ENCODE data around the gene IFRD1. TPM values are rescaled to one million over a fixed set of nuclear protein-coding genes. Genes with fewer than 3 reads are reported as not detected.
"Not testable (repeated sequence)": the region's sequence is repeated elsewhere in the genome, so short reads cannot be mapped to it uniquely, and the experiment has no call there.

IFRD1 gene
- total RNA-seq, 2 experiments from 2014 or later, result 40.3 to 48.9 TPM

DNA sequence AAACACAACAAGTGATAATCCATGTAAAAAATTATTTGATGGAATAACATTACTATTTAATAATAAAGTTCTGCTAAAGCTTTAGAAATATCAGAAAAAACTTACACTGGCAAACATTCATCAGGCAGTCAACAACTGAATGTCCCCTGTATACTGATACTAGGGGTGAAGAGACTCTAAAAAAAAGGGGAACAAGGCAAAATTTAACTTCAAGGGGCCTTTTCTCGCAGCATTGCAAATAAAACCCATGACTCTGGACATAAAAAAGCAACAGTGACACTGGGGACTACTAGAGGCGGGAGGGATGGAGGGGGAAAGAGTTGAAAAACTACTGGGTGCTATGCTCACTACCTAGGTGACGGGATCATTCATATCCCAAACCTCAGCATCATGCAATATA is 5.8 kb upstream of the IFRD1 start:
- no peak for DNase-seq
- ChIA-PET CTCF (no interaction called here), POLR2A (no interaction called here)
- Mint-ChIP-seq H3K4me3 (no peak overlapping the region), H3K27ac (no peak overlapping the region), H3K4me1 (peaks cover 21% of the 10 kb centered on the region), H3K27me3 (no peaks in the 10 kb centered on the region), H3K36me3 (ENCODE audit: low read depth) (no peaks in the 10 kb centered on the region), H3K9me3 (ENCODE audit: low read depth) (no peaks in the 10 kb centered on the region)
- intact Hi-C loops (cut with DNase I, micrococcal nuclease), result loop anchor here in 1 of 2 experiments (2.0 kb wide), 1 partner anchor 46 kb away; no protein-coding TSS in a partner anchor
- no peak for ATAC-seq

DNA sequence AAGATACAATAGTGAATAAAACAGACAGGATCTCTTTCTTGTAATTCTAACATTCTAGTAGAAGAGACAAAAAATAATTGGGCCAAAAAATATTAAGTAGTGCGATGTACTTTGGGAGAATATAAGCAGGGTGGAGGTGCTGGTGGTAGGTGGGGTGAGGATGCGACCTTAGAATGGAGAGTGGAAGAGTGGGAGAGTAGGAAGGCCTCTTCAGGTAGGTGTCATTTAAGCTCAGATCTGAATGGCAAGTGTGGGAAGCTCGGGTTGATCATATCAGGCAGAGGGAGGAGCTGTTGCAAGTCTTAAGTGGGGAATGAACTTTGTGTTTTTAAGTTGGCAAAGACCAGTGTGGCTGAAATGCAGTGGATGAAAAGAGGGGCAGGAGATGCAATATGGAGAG is 3.8 kb upstream of the IFRD1 start:
- intact Hi-C loops (cut with DNase I, micrococcal nuclease), result loop anchor here in 1 of 2 experiments (5.0 kb wide), 1 partner anchor 1419 kb away; no protein-coding TSS in a partner anchor
- DNase-seq (no peak), ATAC-seq (no peak)
- POLR2A ChIA-PET, result no interaction called here
- peaks cover 2% of the 10 kb centered on the region for H3K36me3 Mint-ChIP-seq (ENCODE audit: low read depth)
- H3K27me3 Mint-ChIP-seq, result no peaks in the 10 kb centered on the region
- H3K4me1 Mint-ChIP-seq, result peaks cover 22% of the 10 kb centered on the region
- CTCF ChIA-PET, result interaction anchor here (0.6 kb wide), 2 partner anchors 39 to 240 kb away, joined by 3 to 4 read pairs; partner anchors contain the start of gene ZNF277
- H3K4me3 Mint-ChIP-seq, result no peak overlapping the region
- H3K9me3 Mint-ChIP-seq (ENCODE audit: low read depth), result no peaks in the 10 kb centered on the region
- H3K27ac Mint-ChIP-seq, result no peak overlapping the region

DNA sequence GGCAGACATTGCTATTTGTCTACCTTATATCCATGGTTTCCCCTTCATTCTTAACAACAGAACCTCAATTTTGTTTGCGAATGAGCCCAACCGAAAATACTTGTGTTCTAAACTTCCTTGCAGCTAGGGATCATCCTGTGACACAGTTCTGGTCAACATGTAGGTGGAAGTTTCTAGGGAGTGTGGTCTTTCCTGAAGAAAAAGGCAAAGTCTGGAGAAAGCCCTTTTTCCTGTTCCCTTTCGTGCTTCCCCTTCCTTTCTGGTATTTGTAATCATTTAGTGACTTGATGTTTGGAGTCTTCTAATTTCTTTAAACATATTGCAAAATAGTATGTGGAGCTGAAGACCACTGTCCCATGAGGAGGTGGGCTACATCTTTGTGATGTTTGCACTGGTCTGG is 2.9 kb upstream of the IFRD1 start:
- H3K4me1 Mint-ChIP-seq, result peaks cover 27% of the 10 kb centered on the region
- no peak overlapping the region for H3K27ac Mint-ChIP-seq
- no peak for ATAC-seq
- ChIA-PET CTCF (interaction anchor here (1.0 kb wide), 1 partner anchor 15 kb away, joined by 3 read pairs; no protein-coding TSS in a partner anchor), POLR2A (no interaction called here)
- H3K9me3 Mint-ChIP-seq (ENCODE audit: low read depth), result no peaks in the 10 kb centered on the region
- H3K36me3 Mint-ChIP-seq (ENCODE audit: low read depth), result peaks cover 6% of the 10 kb centered on the region
- no peaks in the 10 kb centered on the region for H3K27me3 Mint-ChIP-seq
- H3K4me3 Mint-ChIP-seq, result no peak overlapping the region
- intact Hi-C loops (cut with DNase I, micrococcal nuclease), result loop anchor here in 1 of 2 experiments (5.0 kb wide), 1 partner anchor 1420 kb away; no protein-coding TSS in a partner anchor
- DNase-seq, result no peak

DNA sequence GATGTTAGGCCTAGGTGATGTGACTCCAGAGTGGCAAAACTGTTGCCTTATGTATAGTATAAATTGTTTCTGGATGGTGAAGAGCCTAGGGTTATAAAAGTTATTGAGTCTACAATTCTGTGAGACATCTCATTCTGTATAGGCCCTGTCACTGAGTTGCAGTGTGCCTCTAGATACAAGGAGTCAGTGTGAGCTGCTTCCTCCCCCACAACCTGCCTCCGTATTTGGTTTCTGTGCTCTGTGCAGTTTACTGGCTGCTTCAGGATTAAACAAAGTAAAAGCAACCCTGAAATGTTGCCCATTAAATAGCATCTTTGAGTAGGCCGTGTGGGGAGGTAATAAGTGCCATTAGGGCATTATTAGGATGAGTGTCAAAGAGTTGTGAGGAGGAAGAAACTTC is 1.9 kb upstream of the IFRD1 start:
- POLR2A ChIA-PET, result no interaction called here
- H3K27me3 Mint-ChIP-seq, result no peaks in the 10 kb centered on the region
- ATAC-seq (no peak), DNase-seq (no peak)
- intact Hi-C loops (cut with DNase I, micrococcal nuclease), result loop anchor here (2.0 to 5.0 kb wide), 2 partner anchors 674 to 1421 kb away; no protein-coding TSS in a partner anchor
- H3K9me3 Mint-ChIP-seq (ENCODE audit: low read depth), result no peaks in the 10 kb centered on the region
- peaks cover 7% of the 10 kb centered on the region for H3K36me3 Mint-ChIP-seq (ENCODE audit: low read depth)
- peak overlapping the region; percentile 97 for H3K4me3 Mint-ChIP-seq
- peak overlapping the region; percentile 98 for H3K27ac Mint-ChIP-seq
- H3K4me1 Mint-ChIP-seq, result peaks cover 34% of the 10 kb centered on the region
- CTCF ChIA-PET, result interaction anchor here (1.0 kb wide), 1 partner anchor 14 kb away, joined by 3 read pairs; no protein-coding TSS in a partner anchor

DNA sequence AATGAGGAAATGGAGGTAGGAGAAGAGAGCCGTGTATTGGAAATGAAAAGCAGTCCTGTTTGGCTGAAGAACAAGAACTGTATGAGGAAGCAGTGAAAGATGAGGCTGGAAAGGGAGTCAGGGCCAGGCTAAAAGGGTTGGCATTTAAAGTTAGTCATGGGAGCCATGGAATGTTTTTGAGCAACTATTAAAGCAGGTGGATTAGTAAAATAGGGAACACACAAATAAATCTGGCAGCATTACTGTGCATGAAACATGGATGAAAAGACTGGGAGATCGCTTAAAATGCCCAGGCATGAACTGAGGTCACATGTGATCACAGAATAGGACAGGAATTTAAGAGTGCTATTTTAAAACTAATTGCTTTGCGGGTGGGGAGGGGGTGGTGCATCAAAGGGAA is 1.4 kb upstream of the IFRD1 start:
- ChIA-PET CTCF (no interaction called here), POLR2A (interaction anchor here (2.6 to 3.1 kb wide), 2 partner anchors 10 to 244 kb away, joined by 23 to 28 read pairs; partner anchors contain the start of genes DOCK4 and ZNF277)
- ATAC-seq (no peak), DNase-seq (no peak)
- no peaks in the 10 kb centered on the region for H3K27me3 Mint-ChIP-seq
- H3K4me1 Mint-ChIP-seq, result peaks cover 35% of the 10 kb centered on the region
- H3K27ac Mint-ChIP-seq, result peak overlapping the region; percentile 98
- intact Hi-C loops (cut with DNase I, micrococcal nuclease), result loop anchor here (2.0 to 5.0 kb wide), 2 partner anchors 674 to 1422 kb away; no protein-coding TSS in a partner anchor
- no peaks in the 10 kb centered on the region for H3K9me3 Mint-ChIP-seq (ENCODE audit: low read depth)
- peaks cover 8% of the 10 kb centered on the region for H3K36me3 Mint-ChIP-seq (ENCODE audit: low read depth)
- peak overlapping the region; percentile 97 for H3K4me3 Mint-ChIP-seq

DNA sequence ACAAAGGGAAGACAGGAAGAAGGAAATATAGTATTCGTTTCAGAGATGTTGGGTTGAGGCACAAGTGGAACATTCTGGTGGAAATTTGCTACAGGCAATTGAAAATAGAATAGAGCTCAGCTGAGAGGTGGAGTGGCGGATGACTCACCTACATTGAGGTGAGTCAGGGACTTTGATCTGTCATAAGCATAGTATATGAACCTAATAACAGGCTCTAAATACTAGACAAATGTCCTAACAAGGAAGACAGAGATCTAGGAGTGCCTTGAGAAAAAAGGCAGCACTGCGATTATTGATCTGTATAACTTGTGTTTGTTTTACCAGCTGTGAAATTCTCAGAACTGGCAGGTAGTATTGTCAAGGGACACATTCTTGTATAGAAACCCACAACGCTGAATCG is 907 bp upstream of the IFRD1 start:
- DNase-seq (peak; percentile 73), ATAC-seq (peak; percentile 42)
- no peaks in the 10 kb centered on the region for H3K9me3 Mint-ChIP-seq (ENCODE audit: low read depth)
- H3K27ac Mint-ChIP-seq, result peak overlapping the region; percentile 98
- ChIA-PET CTCF (interaction anchor here (0.5 kb wide), 1 partner anchor 55 kb away, joined by 3 read pairs; no protein-coding TSS in a partner anchor), POLR2A (interaction anchor here (1.0 to 3.1 kb wide), 4 partner anchors 10 to 245 kb away, joined by 3 to 28 read pairs (median 14); partner anchors contain the start of genes DOCK4 and ZNF277)
- peaks cover 36% of the 10 kb centered on the region for H3K4me1 Mint-ChIP-seq
- peak overlapping the region; percentile 97 for H3K4me3 Mint-ChIP-seq
- peaks cover 8% of the 10 kb centered on the region for H3K36me3 Mint-ChIP-seq (ENCODE audit: low read depth)
- H3K27me3 Mint-ChIP-seq, result no peaks in the 10 kb centered on the region
- intact Hi-C loops (cut with DNase I, micrococcal nuclease), result loop anchor here (2.0 to 5.0 kb wide), 2 partner anchors 673 to 1422 kb away; no protein-coding TSS in a partner anchor

DNA sequence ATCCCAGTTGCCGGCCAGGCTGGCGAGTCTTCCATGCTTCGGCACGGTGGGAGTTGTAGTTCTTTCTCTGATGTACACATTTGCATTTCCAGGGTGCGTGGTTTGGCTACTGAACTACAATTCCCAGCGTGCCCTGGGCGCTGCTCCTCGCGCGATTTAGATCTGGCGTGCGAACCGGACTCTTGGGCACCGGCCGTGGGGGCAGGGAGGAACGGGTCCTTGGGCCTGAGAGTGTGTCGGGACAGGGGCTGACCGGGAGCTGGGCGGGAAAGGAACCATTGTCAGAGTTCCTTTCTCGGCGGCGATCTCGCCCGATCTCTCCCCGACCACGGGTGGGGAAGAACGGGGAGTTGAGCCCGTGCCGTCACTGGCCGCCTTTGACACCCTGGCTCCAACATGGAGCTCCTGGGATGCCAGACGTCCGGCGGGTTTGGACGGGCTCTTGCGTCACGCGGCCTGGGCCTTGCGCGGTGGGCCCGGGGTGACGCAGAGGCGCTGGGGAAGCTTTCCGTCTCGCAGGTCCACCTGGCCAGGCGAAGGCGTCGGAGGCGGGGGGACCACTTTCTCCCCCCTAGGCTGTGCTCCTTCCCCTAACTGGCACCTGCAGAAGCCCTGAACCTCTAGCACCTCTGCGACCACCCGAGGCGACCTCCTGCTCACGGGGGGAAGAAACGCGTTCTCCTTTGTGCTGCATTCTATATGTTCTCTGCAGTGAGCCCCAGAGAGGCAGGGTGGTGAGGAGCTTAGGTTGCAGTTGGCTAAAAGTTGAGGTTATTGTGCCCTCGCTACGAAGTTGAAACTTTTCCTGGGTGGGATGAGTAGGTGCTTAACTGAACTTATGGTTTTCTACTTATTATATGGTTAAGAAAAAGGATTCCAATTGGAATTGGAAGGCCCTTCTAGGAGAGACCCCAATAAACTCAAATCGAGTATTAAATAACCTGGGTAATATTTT is 824 bp downstream of the IFRD1 start:
- Mint-ChIP-seq H3K4me3 (peak overlapping the region; percentile 97), H3K9me3 (ENCODE audit: low read depth) (no peaks in the 10 kb centered on the region), H3K27ac (peak overlapping the region; percentile 98), H3K36me3 (ENCODE audit: low read depth) (peaks cover 13% of the 10 kb centered on the region), H3K27me3 (no peaks in the 10 kb centered on the region), H3K4me1 (peaks cover 38% of the 10 kb centered on the region)
- CTCF ChIA-PET, result interaction anchor here (0.6 to 3.7 kb wide), 8 partner anchors 8 to 695 kb away, joined by 3 to 18 read pairs (median 3); no protein-coding TSS in a partner anchor
- ATAC-seq (peak; percentile 77), DNase-seq (peak; percentile 92)
- POLR2A ChIA-PET, result interaction anchor here (0.8 to 3.1 kb wide), 6 partner anchors 8 to 889 kb away, joined by 3 to 28 read pairs (median 8); partner anchors contain the start of genes DOCK4, IMMP2L and ZNF277
- intact Hi-C loops (cut with DNase I, micrococcal nuclease), result loop anchor here (1.0 to 5.0 kb wide), 10 partner anchors 58 to 1438 kb away; partner anchors contain the start of genes DOCK4 (in 2 of the 2), TMEM168 (in 2 of the 2), ZNF277 (in 2 of the 2) and IMMP2L (in 1 of the 2)

DNA sequence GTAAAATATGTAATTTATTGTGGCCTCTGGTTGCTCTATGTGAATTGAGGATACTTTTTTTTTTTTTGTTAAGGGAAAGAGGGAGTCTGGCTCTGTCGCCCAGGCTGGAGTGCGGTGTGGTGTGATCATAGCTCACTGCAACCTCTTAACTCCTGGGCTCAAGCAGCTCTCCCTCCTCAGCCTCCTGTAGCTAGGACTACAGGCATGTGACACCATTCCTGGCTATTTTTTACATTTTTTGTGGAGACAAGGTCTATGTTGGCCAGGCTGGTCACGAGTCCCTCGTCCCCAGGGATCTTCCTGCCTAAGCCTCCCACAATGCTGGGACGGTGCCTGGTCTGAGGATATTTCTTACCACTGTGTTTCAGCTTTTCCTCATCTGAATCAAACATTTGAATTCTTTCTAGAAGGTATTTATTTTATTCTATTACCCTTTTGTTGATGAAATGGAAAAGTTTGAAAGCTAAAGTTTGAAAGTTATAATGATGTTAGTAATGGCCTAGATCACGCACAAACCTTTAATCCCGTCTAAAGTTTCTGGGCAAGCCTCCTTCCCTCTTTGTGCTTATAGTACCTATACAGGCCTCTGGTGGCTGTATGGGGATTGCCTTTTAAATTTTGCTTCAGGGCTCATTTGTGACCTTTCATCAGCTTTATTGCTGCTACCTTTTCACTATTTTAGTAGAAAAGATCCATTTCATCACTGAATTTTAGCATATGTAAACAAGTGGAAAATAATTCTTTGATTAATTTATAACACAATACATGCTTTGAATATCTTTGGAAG is 2.0 kb downstream of the IFRD1 start:
- ChIA-PET CTCF (interaction anchor here (0.6 to 3.7 kb wide), 10 partner anchors 8 to 447 kb away, joined by 3 to 18 read pairs (median 3); no protein-coding TSS in a partner anchor), POLR2A (no interaction called here)
- Mint-ChIP-seq H3K4me3 (peak overlapping the region; percentile 97), H3K27me3 (no peaks in the 10 kb centered on the region), H3K9me3 (ENCODE audit: low read depth) (no peaks in the 10 kb centered on the region), H3K27ac (peak overlapping the region; percentile 83), H3K36me3 (ENCODE audit: low read depth) (peaks cover 19% of the 10 kb centered on the region), H3K4me1 (peaks cover 31% of the 10 kb centered on the region)
- ATAC-seq (no peak), DNase-seq (no peak)
- intact Hi-C loops (cut with DNase I, micrococcal nuclease), result loop anchor here in 1 of 2 experiments (5.0 kb wide), 1 partner anchor 1360 kb away; the partner anchor contains the start of gene LRRN3

DNA sequence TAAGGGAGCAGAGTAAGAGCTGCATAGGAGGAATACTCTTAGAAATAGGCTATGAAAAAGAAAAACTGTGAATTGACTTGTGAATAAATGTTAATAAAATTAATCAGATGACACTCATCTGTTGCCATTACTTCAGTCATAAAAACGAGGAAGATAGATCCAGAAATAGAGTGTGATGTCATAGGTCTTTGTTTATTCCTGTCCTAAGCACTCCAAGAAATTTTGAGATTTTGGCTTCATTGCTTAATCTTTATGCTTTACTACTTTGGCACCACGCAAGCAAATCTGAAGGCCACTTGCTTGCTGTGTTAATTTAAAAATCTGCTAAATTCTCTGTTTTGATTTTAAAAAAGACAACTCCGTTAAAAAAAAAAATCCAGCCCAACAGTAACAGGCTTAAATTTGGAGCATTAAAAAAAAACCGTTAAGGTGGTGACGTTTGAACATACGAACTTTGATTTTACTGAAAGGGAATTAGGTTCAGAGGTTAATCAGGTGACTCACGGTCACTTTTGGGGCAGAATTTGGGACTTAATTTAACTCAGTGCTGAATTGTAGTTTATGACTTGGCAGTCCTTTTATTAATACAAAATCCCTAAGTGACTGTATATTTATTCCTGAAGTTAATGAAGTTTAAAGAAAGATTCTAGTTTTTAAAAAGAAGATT is 3.4 kb downstream of the IFRD1 start:
- Mint-ChIP-seq H3K36me3 (ENCODE audit: low read depth) (peaks cover 26% of the 10 kb centered on the region), H3K4me1 (peaks cover 26% of the 10 kb centered on the region)
- CTCF ChIA-PET, result interaction anchor here (1.3 to 3.7 kb wide), 2 partner anchors 12 to 446 kb away, joined by 5 to 18 read pairs; no protein-coding TSS in a partner anchor

DNA sequence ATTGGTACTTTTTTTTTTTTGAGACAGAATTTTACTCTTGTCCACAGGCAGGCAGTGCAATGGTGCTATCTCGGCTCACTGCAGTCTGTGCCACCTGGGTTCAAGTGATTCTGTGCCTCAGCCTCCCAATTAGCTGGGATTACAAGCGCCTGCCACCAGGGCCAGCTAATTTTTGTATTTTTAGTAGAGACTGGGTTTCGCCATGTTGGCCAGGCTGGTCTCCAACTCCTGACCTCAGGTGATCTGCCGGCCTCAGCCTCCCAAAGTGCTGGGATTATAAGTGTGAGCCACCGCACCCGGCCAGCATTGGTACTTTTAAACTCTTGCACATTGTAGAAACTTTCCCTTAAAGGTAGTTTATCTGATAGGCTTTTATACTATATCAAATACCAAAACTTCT is 3.9 kb downstream of the IFRD1 start:
- CTCF ChIA-PET; H3K27ac Mint-ChIP-seq; DNase-seq; H3K27me3 Mint-ChIP-seq; ATAC-seq; H3K9me3 Mint-ChIP-seq (ENCODE audit: low read depth); POLR2A ChIA-PET; H3K4me3 Mint-ChIP-seq: not testable (repeated sequence)
- Mint-ChIP-seq H3K4me1 (peaks cover 20% of the 10 kb centered on the region), H3K36me3 (ENCODE audit: low read depth) (peaks cover 30% of the 10 kb centered on the region)
- intact Hi-C loops (cut with DNase I, micrococcal nuclease), result loop anchor here in 1 of 2 experiments (5.0 kb wide), 1 partner anchor 1362 kb away; the partner anchor contains the start of gene LRRN3

More for the DNA sequence above, 3.4 kb downstream of the IFRD1 start:
- no peaks in the 10 kb centered on the region for H3K27me3 Mint-ChIP-seq
- intact Hi-C loops (cut with DNase I, micrococcal nuclease), result loop anchor here in 1 of 2 experiments (5.0 kb wide), 1 partner anchor 1361 kb away; the partner anchor contains the start of gene LRRN3
- ATAC-seq (no peak), DNase-seq (no peak)
- H3K4me3 Mint-ChIP-seq, result no peak overlapping the region
- H3K9me3 Mint-ChIP-seq (ENCODE audit: low read depth), result no peaks in the 10 kb centered on the region
- POLR2A ChIA-PET, result interaction anchor here (0.7 kb wide), 1 partner anchor 331 kb away, joined by 4 read pairs; no protein-coding TSS in a partner anchor
- H3K27ac Mint-ChIP-seq, result no peak overlapping the region
